ENCODE measurements around the gene LRIG1. TPM values are rescaled to one million over a fixed set of nuclear protein-coding genes. Genes with fewer than 3 reads are reported as not detected.

The LRIG1 gene
- total and polyA plus RNA-seq, 2 of the 8 experiments (the other 6 are each of a cell fraction or from before 2014, with no cell fraction given), result 78.1 to 88.7 TPM

DNA sequence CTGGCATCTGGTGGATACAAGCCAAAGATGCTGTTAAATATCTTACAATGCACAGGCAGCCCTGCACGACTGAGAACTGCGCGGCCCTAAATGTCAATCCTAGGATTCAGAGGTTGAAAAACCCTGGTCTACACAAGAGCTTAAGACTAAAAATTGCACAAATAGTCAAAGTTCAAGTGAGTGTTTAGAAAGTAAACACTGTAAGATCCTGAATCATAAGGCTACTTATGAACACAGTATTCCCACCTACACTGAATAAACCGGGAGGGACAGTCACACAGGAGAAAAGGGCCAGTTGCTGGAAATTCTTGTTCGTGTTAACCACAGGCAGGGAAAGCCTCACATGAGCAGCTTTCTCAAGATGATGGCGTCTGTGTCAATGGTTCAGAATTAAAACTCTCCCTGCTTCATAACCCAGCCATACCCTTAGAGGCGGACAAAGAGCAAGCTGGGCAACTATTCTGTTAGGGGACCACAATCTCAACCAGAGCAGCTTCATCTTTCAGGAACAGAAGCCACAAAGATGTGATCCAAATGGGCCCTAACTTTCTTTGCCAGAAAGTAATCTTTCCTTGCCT, 37.7 kb downstream of the LRIG1 start (continued):
- TF ChIP-seq, protein P1, sequence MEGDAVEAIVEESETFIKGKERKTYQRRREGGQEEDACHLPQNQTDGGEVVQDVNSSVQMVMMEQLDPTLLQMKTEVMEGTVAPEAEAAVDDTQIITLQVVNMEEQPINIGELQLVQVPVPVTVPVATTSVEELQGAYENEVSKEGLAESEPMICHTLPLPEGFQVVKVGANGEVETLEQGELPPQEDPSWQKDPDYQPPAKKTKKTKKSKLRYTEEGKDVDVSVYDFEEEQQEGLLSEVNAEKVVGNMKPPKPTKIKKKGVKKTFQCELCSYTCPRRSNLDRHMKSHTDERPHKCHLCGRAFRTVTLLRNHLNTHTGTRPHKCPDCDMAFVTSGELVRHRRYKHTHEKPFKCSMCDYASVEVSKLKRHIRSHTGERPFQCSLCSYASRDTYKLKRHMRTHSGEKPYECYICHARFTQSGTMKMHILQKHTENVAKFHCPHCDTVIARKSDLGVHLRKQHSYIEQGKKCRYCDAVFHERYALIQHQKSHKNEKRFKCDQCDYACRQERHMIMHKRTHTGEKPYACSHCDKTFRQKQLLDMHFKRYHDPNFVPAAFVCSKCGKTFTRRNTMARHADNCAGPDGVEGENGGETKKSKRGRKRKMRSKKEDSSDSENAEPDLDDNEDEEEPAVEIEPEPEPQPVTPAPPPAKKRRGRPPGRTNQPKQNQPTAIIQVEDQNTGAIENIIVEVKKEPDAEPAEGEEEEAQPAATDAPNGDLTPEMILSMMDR (IDR thresholded peaks at IDR 0.05; ENCODE audit: control extremely low read depth in 1 of 3, insufficient read depth in 1 of 3, low read depth in 1 of 3, low read length in 3 of 3), result no peak
- TF ChIP-seq CEBPB (IDR thresholded peaks at IDR 0.05; ENCODE audit: low read depth, low read length), result no peak
- TF ChIP-seq TEAD4 (IDR thresholded peaks at IDR 0.05; ENCODE audit: low read depth, low read length), result no peak
- no peak for TF ChIP-seq TCF12 (IDR thresholded peaks at IDR 0.05; ENCODE audit: low read depth, low read length)
- no peak for TF ChIP-seq TAF7 (optimal IDR thresholded peaks at IDR 0.05; ENCODE audit: borderline replicate concordance, low read depth, low read length)
- no peak for TF ChIP-seq SAP30 (IDR thresholded peaks at IDR 0.05; ENCODE audit: insufficient read depth, insufficient replicate concordance, low read length)
- TF ChIP-seq, protein P2, sequence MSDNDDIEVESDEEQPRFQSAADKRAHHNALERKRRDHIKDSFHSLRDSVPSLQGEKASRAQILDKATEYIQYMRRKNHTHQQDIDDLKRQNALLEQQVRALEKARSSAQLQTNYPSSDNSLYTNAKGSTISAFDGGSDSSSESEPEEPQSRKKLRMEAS (IDR thresholded peaks at IDR 0.05), result no peak
- TF ChIP-seq POU5F1 (IDR thresholded peaks at IDR 0.05; ENCODE audit: low read depth, low read length), result no peak
- no peak for TF ChIP-seq KDM5A (IDR thresholded peaks at IDR 0.05; ENCODE audit: low read length)
